Hematopoietic multipotent progenitor cell treated with erythropoietin and hydrocortisone succinate and interleukin-3 and kit ligand, for 17 days (in vitro differentiated cells): ENCODE measurements around the gene INF2.

Source experiments
- DNase-seq: peaks from one replicate; pipeline ENCODE4 v3.0.0-alpha.2; 2015; ENCODE audit warnings: low spot score

Gene INF2

DNA sequence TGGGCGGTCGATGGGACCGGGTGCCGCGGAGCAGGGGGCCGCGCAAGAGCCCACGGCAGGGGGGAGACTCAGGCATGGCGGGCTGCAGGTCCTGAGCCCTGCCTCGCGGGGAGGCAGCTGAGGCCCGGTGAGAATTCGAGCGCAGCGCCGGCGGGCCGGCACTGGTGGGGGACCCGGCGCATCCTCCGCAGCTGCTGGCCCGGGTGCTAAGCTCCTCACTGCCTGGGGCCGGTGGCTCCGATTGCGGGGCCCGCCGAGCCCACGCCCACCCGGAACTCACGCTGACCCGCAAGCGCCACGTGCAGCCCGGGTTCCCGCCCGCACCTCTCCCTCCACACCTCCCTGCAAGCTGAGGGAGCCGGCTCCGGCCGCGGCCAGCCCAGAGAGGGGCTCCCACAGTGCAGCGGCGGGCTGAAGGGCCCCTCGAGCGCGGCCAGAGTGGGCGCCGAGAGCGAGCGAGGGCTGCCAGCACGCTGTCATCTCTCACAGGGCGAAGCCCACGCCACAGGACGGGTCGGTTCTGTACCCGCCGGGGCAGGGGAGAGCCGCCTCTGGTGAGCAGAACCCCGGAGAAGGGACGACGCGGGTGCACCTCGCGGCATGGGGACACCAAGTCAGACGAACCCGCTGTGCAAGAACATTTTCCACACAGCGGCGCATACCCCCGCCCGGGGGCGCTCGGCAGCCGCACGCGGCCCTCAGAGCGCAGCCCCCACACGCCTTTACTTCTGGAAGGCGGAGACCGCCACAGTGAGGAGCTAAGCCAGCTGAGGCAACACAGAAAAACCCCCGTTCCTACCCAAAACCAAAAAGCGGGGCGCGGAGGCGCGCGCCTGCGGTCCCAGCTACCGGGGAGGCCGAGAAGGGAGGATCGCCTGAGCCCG, 62.4 kb downstream of the INF2 start:
- DNase-seq: no peak

DNA sequence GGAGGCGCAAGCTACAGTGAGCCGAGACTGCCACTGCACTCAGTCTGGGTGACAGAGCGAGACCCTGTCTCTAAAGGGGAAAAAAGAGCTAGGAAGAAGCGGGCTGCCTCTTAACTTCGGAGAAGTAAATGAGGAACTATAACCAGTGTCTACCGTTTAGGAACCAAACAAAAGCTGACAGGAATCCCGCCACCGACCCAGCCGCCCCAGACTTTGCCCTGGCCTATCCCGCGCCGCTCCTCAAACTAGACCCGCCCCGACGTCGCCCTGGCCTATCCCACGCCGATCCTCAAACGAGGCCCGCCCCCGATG, 63.0 kb downstream of the INF2 start:
- DNase-seq: no peak

DNA sequence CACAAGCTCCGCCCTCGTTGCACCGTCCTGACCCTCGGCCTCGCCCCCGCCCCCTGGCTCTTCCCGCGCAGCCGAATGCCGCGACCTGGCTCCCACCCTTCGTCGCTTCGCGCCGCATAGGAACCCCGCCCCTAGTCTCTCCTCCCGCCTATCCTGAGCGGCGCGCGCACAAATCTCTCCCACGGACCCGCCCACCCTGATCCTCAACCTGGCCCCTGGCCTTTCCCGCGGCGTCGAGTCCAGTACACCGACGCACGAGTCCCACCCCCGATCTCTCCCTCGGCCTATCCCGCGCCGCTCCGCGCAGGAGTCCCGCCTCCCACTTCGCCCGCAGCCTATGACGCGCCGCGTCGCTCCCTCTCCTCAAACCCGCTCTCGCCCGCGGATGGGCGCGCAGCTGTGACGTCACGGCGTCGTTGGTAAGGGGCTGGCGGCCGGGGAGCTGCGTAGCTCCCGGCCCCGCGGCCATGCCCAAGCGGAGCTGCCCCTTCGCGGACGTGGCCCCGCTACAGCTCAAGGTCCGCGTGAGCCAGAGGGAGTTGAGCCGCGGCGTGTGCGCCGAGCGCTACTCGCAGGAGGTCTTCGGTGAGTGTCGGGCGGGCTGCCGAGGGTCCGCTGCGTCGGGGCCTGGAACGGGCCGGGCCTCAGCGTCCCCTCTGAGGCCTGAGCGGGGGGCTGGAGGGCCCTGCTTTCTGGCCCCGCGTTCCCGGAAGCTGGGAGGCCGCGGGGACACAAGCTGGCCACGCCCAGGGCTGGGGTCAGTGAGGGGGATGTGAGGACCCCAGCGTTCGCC, 63.5 kb downstream of the INF2 start, which contains the start of gene SIVA1:
Gene SIVA1 (plus strand): TSS at position 413 of the 793 bp plus-strand sequence. CDS start 55 bp downstream, at position 468.
- peak; percentile 94 for DNase-seq

DNA sequence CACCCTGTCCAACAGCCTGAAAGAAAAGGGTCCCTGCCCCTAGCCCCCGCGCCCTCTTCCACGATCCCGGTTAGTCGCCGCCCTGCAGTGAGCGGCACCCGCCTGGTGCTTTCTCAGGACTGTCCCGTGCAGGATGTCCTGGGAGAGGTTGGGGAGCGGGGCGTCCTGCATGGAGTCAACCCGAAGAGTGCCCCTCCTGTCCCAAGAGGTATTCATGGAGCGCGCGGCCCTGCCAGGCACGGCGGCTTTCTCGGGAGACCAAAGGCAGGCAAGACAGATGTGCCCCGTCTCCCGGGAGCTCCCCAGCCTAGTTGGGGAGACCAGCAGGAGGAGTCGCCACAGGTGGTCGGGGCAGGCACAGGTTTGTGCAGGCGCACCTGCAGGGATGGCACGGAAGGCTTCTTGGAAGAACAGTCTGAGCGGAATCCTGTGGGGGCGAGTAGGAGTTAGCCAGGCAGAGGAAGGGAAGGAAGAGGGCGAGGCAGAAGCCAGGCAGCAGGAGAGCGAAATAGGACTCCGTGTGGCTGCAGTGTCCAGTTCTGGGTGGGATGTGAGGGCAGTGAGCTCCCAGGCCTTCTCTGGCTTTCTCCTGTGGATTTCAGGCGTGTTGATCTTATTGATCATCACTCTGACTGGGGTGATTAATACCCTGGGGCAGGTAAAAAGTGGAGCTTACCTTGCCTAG, 64.3 kb downstream of the INF2 start:
- DNase-seq: no peak

DNA sequence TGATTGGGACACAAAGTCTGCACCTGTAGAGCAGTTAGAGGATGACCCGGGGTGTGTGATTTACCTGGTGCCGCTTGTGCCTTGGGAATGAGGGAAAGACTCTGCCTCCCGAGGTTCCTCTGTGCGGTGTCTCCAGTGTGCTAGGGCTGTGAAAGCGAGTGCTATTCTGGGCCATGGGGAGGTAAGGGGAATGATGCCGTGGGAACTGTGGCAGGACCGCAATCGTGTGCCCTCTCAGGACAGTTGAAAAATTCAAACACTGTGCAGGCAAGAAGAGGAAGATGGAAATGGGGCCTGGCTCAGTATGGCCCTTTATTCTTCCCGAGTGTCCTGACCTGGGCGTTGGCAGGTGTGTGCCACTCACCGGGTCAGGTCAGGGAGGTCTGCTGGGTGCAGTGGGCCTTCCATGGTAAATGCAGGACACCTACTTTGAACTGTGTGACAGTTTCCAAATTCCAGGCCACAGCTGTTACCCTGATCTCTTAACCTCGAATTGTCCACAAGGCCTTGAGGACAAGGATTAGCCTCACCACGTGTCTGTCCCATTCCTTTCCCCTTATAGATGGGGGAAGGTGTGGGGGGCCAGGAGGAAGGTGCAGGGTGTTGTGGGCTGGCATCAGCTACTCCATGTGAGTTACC, 64.9 kb downstream of the INF2 start:
- DNase-seq: no peak

DNA sequence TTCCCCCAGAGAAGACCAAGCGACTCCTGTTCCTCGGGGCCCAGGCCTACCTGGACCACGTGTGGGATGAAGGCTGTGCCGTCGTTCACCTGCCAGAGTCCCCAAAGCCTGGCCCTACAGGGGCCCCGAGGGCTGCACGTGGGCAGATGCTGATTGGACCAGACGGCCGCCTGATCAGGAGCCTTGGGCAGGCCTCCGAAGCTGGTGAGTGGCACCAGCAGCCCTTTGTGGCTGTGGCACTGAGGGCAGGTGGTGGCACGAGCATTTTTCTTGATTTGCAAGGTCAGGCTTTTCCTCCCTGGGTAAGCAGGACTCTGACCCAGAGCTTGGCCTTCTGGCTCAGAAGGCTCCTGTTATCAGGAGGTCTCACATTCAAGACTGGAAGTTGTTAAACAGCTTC, 66.2 kb downstream of the INF2 start:
- no peak for DNase-seq

DNA sequence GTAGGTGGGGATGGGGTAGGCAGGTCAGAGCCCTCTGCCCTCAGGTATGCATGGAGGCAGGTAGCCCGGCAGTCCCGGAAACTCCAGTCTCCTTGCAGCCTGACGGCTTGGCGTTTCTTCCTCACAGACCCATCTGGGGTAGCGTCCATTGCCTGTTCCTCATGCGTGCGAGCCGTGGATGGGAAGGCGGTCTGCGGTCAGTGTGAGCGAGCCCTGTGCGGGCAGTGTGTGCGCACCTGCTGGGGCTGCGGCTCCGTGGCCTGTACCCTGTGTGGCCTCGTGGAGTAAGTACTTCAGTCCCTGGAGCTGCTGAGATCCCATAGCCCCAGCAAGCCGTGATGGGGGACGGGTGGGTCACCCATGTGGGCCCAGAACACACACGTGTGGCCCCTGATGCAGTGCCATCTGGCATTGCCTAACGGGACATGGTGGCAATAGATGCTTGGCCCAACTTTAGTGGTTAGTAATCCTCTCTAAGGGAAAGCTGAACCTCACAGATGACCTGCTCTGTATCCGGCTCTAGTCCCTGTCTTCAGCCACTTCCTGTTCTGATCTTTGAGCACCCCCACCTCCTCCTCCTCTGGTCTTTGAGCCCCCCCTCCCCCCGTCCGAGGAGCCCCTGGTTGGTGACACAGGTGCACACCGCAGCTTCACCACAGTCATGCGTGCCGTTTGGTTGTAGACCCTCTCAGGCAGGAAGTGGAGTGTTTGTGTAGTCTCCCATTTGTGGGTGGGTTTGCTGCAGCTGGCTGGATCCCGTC, 67.2 kb downstream of the INF2 start:
- no peak for DNase-seq

DNA sequence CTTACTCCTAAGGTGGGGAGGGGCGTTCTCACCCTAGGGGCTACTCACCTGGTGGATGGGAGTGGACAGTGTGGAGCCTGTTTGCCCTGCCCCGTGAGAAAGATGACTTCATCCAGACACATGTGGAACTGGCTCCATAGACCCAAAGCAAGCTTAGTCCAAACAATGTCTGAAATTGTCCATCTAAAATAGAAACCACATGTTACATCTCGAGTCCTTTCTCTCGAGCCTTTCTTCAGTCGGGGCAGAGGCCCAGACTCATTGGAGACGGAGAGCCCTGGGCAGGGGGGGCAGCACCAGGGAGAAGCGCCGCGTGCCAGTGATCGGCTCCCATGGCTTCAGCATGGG, 67.8 kb downstream of the INF2 start:
- no peak for DNase-seq

DNA sequence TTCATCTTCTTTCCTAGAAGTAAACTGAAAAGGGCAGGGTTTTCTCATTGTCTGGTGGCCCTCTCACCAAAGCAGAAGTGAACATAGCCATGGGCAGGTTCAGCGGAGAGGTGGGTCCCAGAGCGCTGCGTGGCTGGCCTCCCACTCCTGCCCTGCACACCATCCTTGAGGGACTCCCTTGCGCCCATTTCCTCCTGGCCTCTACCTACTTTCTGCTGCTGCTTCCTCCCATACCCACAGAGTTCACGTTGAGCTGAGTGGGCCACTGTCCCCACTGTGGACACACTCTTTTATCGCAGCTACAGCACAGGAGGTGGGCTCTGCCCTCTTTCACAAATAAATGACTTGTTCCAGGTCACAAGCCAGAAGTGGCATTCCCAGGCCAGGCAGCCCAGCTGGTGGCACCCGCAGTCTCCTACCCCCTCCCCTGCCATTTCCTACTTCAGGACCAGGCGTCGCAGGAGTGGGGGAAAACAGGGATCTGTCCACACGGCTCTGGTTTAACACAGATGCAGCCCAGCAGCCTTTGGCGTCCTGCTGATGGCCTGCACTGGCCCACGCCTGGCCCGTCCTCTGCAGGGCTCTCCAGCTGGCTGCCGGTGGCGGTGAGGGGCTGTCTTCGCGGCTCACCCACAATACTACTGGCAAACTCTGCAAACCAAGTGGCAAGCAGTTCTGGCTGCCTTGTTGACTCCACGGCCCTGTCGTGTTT, 68.4 kb downstream of the INF2 start:
- DNase-seq: no peak

DNA sequence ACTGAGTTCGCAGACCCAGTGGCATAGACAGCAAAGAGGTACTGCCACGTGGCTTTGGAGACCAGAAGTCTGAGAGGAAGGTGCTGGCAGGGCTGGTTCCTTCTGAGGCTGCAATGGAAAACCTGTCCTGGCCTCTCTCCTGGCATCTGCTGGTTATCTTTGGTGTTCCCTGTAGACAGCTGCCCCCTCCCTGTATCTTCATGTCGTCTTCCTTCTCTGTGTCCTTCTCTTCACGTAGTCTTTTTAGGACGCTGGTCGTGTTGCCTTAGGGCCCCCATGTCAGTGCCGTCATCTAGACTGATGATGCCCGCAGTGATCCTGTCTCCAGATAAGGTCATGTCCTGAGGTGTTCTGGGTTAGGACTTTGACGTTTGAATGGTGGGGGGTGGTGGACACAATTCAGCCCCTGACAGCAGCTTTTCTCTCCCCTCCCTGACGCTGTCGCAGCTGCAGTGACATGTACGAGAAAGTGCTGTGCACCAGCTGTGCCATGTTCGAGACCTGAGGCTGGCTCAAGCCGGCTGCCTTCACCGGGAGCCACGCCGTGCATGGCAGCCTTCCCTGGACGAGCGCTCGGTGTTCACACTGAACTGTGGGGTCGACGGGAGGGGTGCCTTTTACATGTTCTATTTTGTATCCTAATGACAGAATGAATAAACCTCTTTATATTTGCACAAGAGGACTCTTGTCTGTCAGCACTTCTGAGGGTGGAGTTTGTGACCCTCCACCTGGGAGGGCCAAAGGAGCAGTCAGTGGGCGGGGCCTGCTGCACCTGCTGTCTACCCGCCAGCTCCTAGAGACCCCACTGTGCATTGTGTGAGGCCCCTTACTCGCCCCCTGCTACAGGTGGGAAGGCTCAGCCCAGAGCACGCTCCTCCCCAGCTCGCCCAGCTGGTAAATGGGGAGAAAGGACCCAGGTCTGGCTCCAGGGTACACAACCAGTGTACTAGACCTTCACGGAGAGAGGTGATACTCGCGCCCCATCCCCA, 69.9 kb downstream of the INF2 start:
- no peak for DNase-seq

DNA sequence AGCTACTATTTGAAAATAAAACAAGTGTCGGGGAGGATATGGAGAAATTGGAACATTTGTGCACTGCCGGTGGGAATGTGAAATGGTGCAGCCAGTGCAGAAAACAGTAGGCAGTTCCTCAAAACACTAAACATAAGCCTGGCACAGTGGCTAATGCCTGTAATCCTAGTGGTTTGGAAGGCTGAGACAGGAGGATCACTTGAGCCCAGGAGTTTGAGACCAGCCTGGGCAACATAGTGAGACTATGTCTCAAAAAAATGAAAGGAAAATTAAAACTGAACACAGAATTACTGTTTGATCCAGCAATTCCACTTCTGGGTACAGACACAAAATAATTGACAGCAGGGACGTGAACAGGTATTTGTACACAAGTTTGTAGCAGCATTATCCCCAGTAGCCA, 76.1 kb downstream of the INF2 start:
- DNase-seq: no peak

DNA sequence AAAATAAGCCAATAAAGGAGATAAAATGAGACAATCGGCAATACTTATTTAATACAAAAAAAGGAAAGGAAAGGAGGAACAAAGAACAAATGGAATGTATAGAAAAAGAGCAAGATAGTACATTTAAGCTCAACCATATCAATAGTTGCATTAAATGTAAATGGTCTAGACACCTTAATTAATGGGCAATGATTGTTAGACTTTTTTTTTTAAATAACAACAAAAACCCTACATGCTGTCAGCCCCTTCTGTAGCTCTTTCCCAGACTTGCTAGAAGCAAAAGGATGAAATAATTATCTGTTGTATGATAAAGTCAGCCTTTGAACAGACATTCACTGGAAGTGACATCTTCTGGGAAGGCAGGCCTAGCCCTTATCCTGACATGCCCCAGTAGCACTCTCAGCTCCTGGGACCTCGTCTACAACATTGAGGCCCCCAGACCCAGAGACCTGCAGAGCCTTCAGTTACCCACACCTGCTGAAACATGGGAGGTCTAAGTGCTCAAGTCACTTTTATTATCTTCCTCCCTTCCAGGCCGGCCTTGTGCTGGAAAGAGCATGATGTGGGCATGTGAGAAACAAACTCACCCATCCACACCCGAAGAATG, 76.9 kb downstream of the INF2 start:
- no peak for DNase-seq

DNA sequence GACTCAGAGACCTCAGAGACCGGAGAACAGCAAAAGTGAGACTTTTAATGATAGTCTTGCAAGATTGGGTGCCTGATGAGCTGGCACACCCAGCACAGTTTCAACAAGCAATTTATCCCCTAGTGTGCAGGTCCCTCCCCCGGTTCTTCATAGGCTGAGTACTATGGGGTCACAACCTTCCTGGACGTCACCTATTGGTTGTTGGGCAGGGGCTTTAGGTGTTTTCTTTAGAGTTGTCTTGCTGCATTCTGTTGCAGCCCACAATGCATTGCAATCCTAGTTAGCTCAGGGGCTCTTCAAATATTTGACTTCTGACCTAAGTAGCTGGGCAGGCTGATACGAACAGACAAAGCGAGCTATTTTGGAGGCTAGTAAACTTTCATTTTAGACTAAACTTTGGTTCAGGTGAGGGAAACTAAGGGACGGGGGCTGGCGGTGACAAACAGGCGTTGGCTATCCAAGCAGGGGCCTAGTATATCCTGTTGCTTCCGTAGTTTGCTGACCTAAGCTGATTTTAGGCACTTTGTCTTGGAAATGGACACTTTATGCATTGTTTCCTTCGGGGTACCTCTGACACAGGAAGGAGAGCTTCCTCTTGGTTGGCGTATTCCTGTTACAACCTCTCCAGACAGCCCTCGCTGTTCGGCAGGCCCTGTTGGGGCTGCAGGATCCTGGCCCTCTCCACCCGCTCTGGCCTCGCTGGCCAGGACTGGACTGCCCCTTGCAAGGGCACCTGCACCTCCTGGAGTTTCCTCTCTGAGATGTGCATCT, 77.6 kb downstream of the INF2 start:
- no peak for DNase-seq

DNA sequence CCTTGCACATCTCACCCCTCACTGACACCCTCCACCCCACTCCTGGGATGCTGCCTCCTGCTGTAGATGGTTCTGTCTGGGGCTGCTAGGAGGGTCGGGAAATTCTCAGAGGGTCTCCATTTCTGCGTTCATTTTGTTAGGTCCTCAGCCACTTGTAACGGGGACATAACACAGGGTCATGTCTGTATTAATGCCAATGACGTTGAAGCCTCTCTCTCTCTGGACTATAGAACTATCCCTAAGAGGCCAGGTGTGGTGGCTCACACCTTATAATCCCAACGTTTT, 78.2 kb downstream of the INF2 start:
- DNase-seq: no peak

DNA sequence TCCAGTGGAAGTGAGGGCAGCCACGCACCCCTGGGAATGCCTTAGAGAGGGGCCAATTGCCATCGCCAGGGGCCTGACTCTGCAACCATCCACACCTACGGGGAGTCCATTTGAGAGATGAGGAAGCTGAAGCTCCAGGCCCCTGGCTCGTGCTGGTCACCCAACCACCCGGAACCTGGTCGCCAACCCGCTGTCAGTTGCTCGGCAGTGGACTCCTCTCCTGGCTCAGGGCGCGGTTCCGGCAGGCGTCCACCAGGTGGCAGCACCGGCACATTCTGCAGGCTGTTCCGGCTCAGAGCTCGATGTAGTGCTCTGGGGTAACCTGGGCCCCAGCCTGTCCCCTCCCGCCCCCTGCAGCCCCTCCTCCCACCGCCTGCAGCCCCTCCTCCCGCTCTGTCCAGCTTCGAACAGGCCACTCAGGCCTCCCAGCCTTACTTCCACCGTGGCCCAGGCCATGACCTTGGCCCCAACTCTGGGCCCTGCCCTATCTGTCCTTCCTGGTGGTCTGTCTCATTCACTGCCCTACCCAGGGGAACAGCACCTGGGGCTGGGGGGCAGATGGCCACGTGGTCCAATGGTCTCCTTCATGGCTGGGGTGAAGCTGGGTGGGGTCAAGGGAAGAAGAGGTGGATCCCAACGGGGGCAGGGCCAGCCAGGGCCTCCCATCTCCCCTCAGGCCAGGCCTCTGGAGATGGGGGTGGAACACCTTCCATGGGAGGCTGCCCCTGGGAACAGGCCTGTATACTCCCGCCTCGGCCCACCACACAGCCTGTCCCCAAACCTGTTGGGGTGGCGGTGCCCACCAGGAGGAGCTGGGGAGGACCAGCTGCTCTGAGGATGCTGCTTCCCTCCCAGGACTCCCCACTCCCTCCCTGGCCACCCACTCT, 79.3 kb downstream of the INF2 start:
- peak; percentile 84 for DNase-seq

DNA sequence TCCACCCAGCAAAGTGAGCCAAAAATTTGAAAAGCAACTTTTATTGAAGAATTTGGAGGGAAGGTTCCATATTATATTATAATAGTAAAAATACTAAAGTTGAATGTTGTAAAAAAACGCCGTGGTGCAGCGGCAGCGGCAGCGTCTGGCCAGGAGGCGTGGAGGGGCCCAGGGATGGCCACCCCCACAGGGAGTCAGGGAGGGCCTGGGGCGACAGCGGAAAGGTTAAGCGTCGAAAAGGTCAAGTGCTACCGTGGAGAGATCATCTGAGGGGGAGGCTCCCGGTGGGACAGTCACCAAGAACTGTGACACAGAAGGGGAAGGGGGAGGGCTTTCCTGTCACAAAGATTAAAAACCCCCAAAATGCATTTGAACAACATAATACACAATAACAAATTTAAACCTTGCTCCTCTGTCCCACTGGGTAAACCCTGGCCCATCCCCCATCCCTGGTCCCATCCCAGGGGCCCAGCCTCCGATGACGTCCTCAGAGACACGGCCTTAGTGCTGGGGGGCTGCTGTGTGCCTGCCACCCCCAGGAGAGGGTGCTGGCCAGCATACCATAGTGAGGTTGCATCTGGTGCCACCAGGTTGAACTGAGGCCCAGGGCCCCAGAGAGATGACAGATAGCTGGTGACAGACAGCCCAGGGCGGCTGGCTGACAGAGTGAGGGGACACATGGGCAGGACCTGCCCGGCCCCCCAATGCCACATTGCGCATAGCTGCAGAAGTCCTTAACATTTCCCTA, 80.1 kb downstream of the INF2 start:
- DNase-seq: no peak

DNA sequence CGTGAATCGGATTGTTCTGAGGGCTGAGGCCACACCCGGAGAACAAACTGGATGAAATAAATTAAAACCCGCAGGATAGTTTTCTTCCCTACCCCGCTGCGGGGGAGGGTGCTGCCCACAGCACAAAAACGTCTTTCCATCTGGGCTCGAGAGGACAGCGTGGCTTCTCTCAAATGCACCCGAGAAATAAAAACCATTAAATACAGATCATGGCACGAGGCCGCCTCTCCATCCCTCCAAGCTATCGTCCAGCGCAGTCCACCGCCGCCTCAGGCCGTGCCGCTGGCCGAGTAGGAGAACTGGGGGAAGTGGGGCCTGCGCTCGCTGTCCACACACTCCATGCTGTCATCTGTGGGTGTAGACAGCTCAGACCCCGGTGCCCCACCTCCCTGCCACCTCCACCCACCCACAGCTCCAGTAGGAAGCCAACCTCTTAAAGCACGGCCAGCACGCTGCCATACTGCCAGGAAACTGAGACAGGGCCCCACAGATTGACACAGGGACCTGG, 80.7 kb downstream of the INF2 start:
- DNase-seq: no peak
